ENCODE measurements around the gene FAM131B. TPM values are rescaled to one million over a fixed set of nuclear protein-coding genes. Genes with fewer than 3 reads are reported as not detected.

The FAM131B gene
- total and polyA plus RNA-seq, 2 of the 13 experiments (the other 11 are each of a cell fraction or from before 2014, with no cell fraction given): 0.07 TPM; not detected in 1

DNA sequence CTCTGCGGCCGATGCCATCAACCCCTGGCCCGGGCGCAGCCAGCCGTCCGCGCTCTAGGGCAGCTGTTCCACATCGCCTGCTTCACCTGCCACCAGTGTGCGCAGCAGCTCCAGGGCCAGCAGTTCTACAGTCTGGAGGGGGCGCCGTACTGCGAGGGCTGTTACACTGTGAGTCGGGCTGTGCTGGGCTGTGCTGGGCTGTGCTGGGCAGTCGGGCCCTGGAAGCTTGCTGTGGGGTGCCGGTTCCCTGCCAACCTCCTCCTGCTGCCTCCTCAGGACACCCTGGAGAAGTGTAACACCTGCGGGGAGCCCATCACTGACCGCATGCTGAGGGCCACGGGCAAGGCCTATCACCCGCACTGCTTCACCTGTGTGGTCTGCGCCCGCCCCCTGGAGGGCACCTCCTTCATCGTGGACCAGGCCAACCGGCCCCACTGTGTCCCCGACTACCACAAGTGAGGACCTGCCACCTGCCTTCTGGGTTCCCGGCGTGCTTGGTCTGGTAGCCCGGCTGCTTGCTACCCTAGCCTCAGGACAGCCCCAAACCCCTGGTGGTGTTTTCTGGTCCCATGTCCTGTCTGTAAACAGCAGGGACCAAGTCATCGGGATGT, 26.1 kb upstream of the FAM131B start:
- no peaks in the 10 kb centered on the region for H3K9me3 ChIP-seq (ENCODE audit: low read length)
- no peak overlapping the region for H3K9ac ChIP-seq (ENCODE audit: insufficient read depth, low read depth, low read length)
- no peaks in the 10 kb centered on the region for H3K27me3 ChIP-seq (ENCODE audit: control insufficient read depth in 1 of 2, insufficient read depth in 2 of 2, low read length in 2 of 2)
- no peak overlapping the region for H3K4me2 ChIP-seq (ENCODE audit: low read depth, low read length)
- FAIRE-seq (no peak), DNase-seq (ENCODE audit: low spot score) (no peak), ATAC-seq (no peak)
- ChIA-PET CTCF (ENCODE audit: low intra/inter-chr PET ratio, low total read pairs) (no interaction called here), POLR2A (interaction anchor here (1.2 kb wide), 1 partner anchor 126 kb away, joined by 3 read pairs; the partner anchor contains the start of gene GSTK1)
- no TSS peak for BruUV-seq (replicated peaks)
- H2AFZ ChIP-seq (ENCODE audit: low read length): no peak overlapping the region
- H4K20me1 ChIP-seq (ENCODE audit: insufficient read depth, low read length): peaks cover 4% of the 10 kb centered on the region; the same call in 1 of the 2 replicates
- H3K36me3 ChIP-seq (replicated peaks in 1 of 2; ENCODE audit: control insufficient read depth in 1 of 2, insufficient read depth in 2 of 2, low read length in 2 of 2): peaks cover 11 to 26% of the 10 kb centered on the region in 2 experiments
- H3K4me1 ChIP-seq (ENCODE audit: insufficient read depth, low read length): peaks cover 69% of the 10 kb centered on the region
- H3K27ac ChIP-seq (ENCODE audit: extremely low read length, insufficient read depth, low read length): no peak overlapping the region
- intact Hi-C loops (cut with micrococcal nuclease; ENCODE audit: unreplicated experiment) (no loop called here), in situ Hi-C loops (cut with HindIII; ENCODE audit: extremely low pct_ligation_motif_present, low pct_unique_long_range_greater_than_20kb) (loop anchor here (25.0 kb wide), 1 partner anchor 524 kb away; the partner anchor contains the start of gene TCAF1)
- WGBS (ENCODE audit: low lambda C conversion rate): 96% methylated on average over 16 of the region's 28 CpGs
- TF ChIP-seq RBFOX2 (IDR thresholded peaks at IDR 0.05; ENCODE audit: low read depth, low read length) (peak; percentile 41; the same call in 1 of the 2 replicates), RAD21 (CRISPR knock-in tag; IDR thresholded peaks at IDR 0.05) (no peak)
- TF ChIP-seq, protein P1, sequence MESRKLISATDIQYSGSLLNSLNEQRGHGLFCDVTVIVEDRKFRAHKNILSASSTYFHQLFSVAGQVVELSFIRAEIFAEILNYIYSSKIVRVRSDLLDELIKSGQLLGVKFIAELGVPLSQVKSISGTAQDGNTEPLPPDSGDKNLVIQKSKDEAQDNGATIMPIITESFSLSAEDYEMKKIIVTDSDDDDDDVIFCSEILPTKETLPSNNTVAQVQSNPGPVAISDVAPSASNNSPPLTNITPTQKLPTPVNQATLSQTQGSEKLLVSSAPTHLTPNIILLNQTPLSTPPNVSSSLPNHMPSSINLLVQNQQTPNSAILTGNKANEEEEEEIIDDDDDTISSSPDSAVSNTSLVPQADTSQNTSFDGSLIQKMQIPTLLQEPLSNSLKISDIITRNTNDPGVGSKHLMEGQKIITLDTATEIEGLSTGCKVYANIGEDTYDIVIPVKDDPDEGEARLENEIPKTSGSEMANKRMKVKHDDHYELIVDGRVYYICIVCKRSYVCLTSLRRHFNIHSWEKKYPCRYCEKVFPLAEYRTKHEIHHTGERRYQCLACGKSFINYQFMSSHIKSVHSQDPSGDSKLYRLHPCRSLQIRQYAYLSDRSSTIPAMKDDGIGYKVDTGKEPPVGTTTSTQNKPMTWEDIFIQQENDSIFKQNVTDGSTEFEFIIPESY (CRISPR knock-in tag; IDR thresholded peaks at IDR 0.05): peak; percentile 20; the same call in 1 of the 2 replicates
- peaks cover 3% of the 10 kb centered on the region for H3K79me2 ChIP-seq (ENCODE audit: insufficient read depth, low read length)
- no peak overlapping the region for H3K4me3 ChIP-seq (replicated peaks in 1 of 3; ENCODE audit: insufficient read depth in 1 of 3, low read depth in 2 of 3, low read length in 3 of 3)

DNA sequence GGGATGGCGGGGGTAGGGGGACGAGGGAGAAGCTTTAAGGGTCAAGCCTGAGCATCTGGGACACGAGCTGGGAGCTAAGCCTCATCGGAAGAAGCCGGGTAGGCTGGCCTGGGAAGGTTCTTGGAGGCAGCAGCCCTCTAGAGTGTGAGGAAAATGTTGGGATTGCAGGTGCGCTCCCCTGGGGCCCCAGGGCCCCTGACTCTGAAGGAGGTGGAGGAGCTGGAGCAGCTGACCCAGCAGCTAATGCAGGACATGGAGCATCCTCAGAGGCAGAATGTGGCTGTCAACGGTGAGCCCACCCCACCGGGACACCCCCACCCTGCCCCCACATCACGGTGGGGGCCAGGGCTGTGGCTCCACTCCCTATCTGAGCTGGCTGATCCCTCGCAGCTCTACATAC, 25.5 kb upstream of the FAM131B start:
- intact Hi-C loops (cut with micrococcal nuclease; ENCODE audit: unreplicated experiment): no loop called here
- H3K27me3 ChIP-seq (ENCODE audit: control insufficient read depth in 1 of 2, insufficient read depth in 2 of 2, low read length in 2 of 2): no peaks in the 10 kb centered on the region
- H3K4me1 ChIP-seq (ENCODE audit: insufficient read depth, low read length): peaks cover 69% of the 10 kb centered on the region
- no TSS peak for BruUV-seq (replicated peaks)
- ChIA-PET POLR2A (interaction anchor here (1.2 kb wide), 1 partner anchor 125 kb away, joined by 3 read pairs; the partner anchor contains the start of gene GSTK1), CTCF (ENCODE audit: low intra/inter-chr PET ratio, low total read pairs) (no interaction called here)
- in situ Hi-C loops (cut with HindIII; ENCODE audit: extremely low pct_ligation_motif_present, low pct_unique_long_range_greater_than_20kb): loop anchor here (25.0 kb wide), 1 partner anchor 524 kb away; the partner anchor contains the start of gene TCAF1
- no peak for TF ChIP-seq NAIF1 (CRISPR knock-in tag; IDR thresholded peaks at IDR 0.05; ENCODE audit: borderline replicate concordance)
- no peak for TF ChIP-seq ONECUT2 (CRISPR knock-in tag; IDR thresholded peaks at IDR 0.05)
- TF ChIP-seq ZNF558 (CRISPR knock-in tag; IDR thresholded peaks at IDR 0.05; ENCODE audit: borderline replicate concordance): no peak
- TF ChIP-seq PPARG (CRISPR knock-in tag; conservative IDR thresholded peaks at IDR 0.05): no peak
- TF ChIP-seq DNMT3B (CRISPR knock-in tag; conservative IDR thresholded peaks at IDR 0.05): no peak
- peaks cover 3% of the 10 kb centered on the region for H3K79me2 ChIP-seq (ENCODE audit: insufficient read depth, low read length)
- ATAC-seq (no peak), DNase-seq (ENCODE audit: low spot score) (no peak), FAIRE-seq (no peak)
- no peaks in the 10 kb centered on the region for H3K9me3 ChIP-seq (ENCODE audit: low read length)
- peaks cover 11 to 26% of the 10 kb centered on the region in 2 experiments for H3K36me3 ChIP-seq (replicated peaks in 1 of 2; ENCODE audit: control insufficient read depth in 1 of 2, insufficient read depth in 2 of 2, low read length in 2 of 2)
- no peak overlapping the region for H3K27ac ChIP-seq (ENCODE audit: extremely low read length, insufficient read depth, low read length)
- no peak overlapping the region for H2AFZ ChIP-seq (ENCODE audit: low read length)
- H3K4me2 ChIP-seq (ENCODE audit: low read depth, low read length): no peak overlapping the region
- WGBS (ENCODE audit: low lambda C conversion rate): 99% methylated on average over 8 of the region's 10 CpGs
- H3K9ac ChIP-seq (ENCODE audit: insufficient read depth, low read depth, low read length): no peak overlapping the region
- H3K4me3 ChIP-seq (replicated peaks in 1 of 3; ENCODE audit: insufficient read depth in 1 of 3, low read depth in 2 of 3, low read length in 3 of 3): no peak overlapping the region
- peaks cover 4% of the 10 kb centered on the region; the same call in 1 of the 2 replicates for H4K20me1 ChIP-seq (ENCODE audit: insufficient read depth, low read length)

Measured in HepG2 (cell line).